Measurements from ENCODE around the gene AGPS. TPM values are rescaled to one million over a fixed set of nuclear protein-coding genes. Genes with fewer than 3 reads are reported as not detected.

Gene AGPS
- total RNA-seq, 1 experiment from 2014 or later: 60.9 TPM

DNA sequence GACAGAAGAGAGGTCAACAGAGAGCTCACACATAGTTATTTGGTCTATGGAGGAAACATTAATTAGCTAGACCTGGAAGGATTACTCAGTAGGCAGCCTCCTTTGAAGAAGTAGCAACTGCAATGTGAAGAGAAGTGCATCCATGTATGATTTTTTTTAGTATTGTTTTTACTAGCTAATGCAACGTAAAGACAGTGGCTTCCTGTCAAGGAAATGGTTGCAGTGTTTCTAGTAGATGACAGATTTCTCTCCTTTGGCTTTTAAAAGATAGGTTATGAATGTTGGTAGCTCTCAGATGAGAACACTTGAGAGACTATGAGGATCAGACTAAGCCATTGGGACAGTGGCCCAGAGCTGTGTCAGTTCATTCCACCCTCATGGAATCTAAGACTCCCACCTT lies 175.8 kb downstream of the AGPS start:
- Histone ChIP-seq H3K9ac (ENCODE audit: extremely low read depth, insufficient read length, low read length) (no peak overlapping the region), H3K56ac (ENCODE audit: insufficient read length, low read depth, low read length) (no peak overlapping the region), H3K4me1 (ENCODE audit: insufficient read depth, low read length) (no peaks in the 10 kb centered on the region), H2BK15ac (ENCODE audit: low read depth, low read length) (no peak overlapping the region), H3K27ac (ENCODE audit: insufficient read length, low read depth, low read length) (no peak overlapping the region), H3K14ac (ENCODE audit: insufficient read depth, low read length) (no peak overlapping the region), H3K23me2 (ENCODE audit: insufficient read length, low read depth, low read length, poor library complexity, severe bottlenecking) (no peaks in the 10 kb centered on the region), H3T11ph (ENCODE audit: low read length) (no peak overlapping the region), H3K9me3 (ENCODE audit: control insufficient read depth, low read depth, low read length) (no peaks in the 10 kb centered on the region), H3K4ac (ENCODE audit: low read depth, low read length) (no peak overlapping the region), H2BK120ac (ENCODE audit: low read depth, low read length, poor library complexity, severe bottlenecking) (no peak overlapping the region), H3K18ac (ENCODE audit: insufficient read length, low read depth, low read length) (no peak overlapping the region), H2BK12ac (ENCODE audit: insufficient read length, low read depth, low read length) (no peak overlapping the region), H3K79me2 (ENCODE audit: insufficient read depth, low read length) (no peaks in the 10 kb centered on the region), H3K4me2 (ENCODE audit: insufficient read depth, insufficient read length, low read length) (no peak overlapping the region), H4K5ac (ENCODE audit: insufficient read length, low read depth, low read length) (no peak overlapping the region), H4K20me1 (ENCODE audit: control insufficient read depth, insufficient read depth, insufficient read length) (no peaks in the 10 kb centered on the region), H4K91ac (ENCODE audit: insufficient read length, low read depth, low read length) (no peak overlapping the region), H3K23ac (ENCODE audit: insufficient read length, low read depth, low read length) (no peak overlapping the region), H4K8ac (replicated peaks; ENCODE audit: insufficient read length, low read depth, low read length) (no peak overlapping the region), H2AK5ac (ENCODE audit: insufficient read length, low read length) (no peak overlapping the region), H2AFZ (ENCODE audit: low read length) (no peak overlapping the region), H3K27me3 (ENCODE audit: insufficient read depth, low read length) (no peaks in the 10 kb centered on the region), H2BK5ac (ENCODE audit: insufficient read length, low read length) (no peak overlapping the region), H3K79me1 (ENCODE audit: insufficient read depth, low read depth, low read length, poor library complexity, severe bottlenecking) (no peaks in the 10 kb centered on the region), H2BK20ac (ENCODE audit: low read depth, low read length, poor library complexity, severe bottlenecking) (no peak overlapping the region)
- no peak for DNase-seq
- Mint-ChIP-seq H3K4me1 (no peaks in the 10 kb centered on the region), H3K4me3 (no peak overlapping the region), H3K9me3 (no peaks in the 10 kb centered on the region), H3K36me3 (ENCODE audit: insufficient read depth in 1 of 3, low read depth in 3 of 3) (no peaks in the 10 kb centered on the region), H3K27ac (no peak overlapping the region), H3K27me3 (ENCODE audit: low read depth) (peaks cover 9% of the 10 kb centered on the region)
- TF ChIP-seq, protein P1, sequence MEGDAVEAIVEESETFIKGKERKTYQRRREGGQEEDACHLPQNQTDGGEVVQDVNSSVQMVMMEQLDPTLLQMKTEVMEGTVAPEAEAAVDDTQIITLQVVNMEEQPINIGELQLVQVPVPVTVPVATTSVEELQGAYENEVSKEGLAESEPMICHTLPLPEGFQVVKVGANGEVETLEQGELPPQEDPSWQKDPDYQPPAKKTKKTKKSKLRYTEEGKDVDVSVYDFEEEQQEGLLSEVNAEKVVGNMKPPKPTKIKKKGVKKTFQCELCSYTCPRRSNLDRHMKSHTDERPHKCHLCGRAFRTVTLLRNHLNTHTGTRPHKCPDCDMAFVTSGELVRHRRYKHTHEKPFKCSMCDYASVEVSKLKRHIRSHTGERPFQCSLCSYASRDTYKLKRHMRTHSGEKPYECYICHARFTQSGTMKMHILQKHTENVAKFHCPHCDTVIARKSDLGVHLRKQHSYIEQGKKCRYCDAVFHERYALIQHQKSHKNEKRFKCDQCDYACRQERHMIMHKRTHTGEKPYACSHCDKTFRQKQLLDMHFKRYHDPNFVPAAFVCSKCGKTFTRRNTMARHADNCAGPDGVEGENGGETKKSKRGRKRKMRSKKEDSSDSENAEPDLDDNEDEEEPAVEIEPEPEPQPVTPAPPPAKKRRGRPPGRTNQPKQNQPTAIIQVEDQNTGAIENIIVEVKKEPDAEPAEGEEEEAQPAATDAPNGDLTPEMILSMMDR (conservative IDR thresholded peaks at IDR 0.05): no peak
- WGBS (ENCODE audit: extremely low coverage, insufficient read length, low lambda C conversion rate): no CpG with 5 or more reads among the region's 1 CpG
